Spleen (tissue), 11 donors: ENCODE results near the gene THSD7A. TPM values are rescaled to one million over a fixed set of nuclear protein-coding genes. Genes with fewer than 3 reads are reported as not detected.

Source experiments
- DNase-seq: peaks from one replicate; pipeline ENCODE4 v3.0.0-alpha.2; 2020
- H3K27ac ChIP-seq, 8 donors: fragments of 200-600 bp; sonication (generic) in 7 of 8; 1 replicate in 4 of 8; 2 replicates in 4 of 8; pipeline versions ENCODE4 v1.5.0 to v1.8.0; 2016 to 2021; ENCODE audit warnings: inconsistent platforms in 4 of 8, mild to moderate bottlenecking in 4 of 8, moderate library complexity in 1 of 8
- H3K27me3 ChIP-seq, 7 donors: fragments of 200-600 bp; sonication (generic) in 6 of 7; replicated peaks in 1 of 7; 1 replicate in 4 of 7; 2 replicates in 3 of 7; pipeline versions ENCODE4 v1.5.0 to v1.8.0; 2016 to 2021; ENCODE audit warnings: inconsistent platforms in 3 of 7, mild to moderate bottlenecking in 1 of 7
- H3K36me3 ChIP-seq, 6 donors: fragments of 200-600 bp; sonication (generic) in 5 of 6; 1 replicate in 4 of 6; 2 replicates in 2 of 6; pipeline versions ENCODE4 v1.5.0 to v1.8.0; 2016 to 2021; ENCODE audit warnings: inconsistent platforms in 2 of 6
- H3K4me1 ChIP-seq, 6 donors: fragments of 200-600 bp; sonication (generic) in 5 of 6; 1 replicate in 3 of 6; 2 replicates in 3 of 6; pipeline versions ENCODE4 v1.5.0 to v1.8.0; 2016 to 2021; ENCODE audit warnings: inconsistent platforms in 3 of 6
- H3K4me3 ChIP-seq, 8 donors: fragments of 200-600 bp; sonication (generic) in 7 of 8; 1 replicate in 4 of 8; 2 replicates in 4 of 8; pipeline versions ENCODE4 v1.5.0 to v1.8.0; 2016 to 2021; ENCODE audit warnings: inconsistent platforms in 4 of 8, mild to moderate bottlenecking in 4 of 8, moderate library complexity in 2 of 8
- H3K9me3 ChIP-seq, 8 donors: fragments of 200-600 bp; sonication (generic) in 7 of 8; 1 replicate in 4 of 8; 2 replicates in 4 of 8; pipeline versions ENCODE4 v1.5.0 to v1.8.0; 2016 to 2021; ENCODE audit warnings: inconsistent platforms in 4 of 8
- CTCF ChIP-seq, 11 experiments: fragments of 200-600 bp in 7 of 11; fragments of 450-650 bp in 4 of 11; sonication (generic) in 4 of 11; IDR thresholded peaks in 8 of 11; conservative IDR thresholded peaks in 3 of 11; 1 replicate in 7 of 11; 2 replicates in 4 of 11; pipeline versions ENCODE4 v1.4.0 to v1.8.0; 2016 to 2021; ENCODE audit warnings: antibody characterized with exemption in 11 of 11, inconsistent platforms in 4 of 11, mild to moderate bottlenecking in 1 of 11
- POLR2A ChIP-seq, 3 donors: fragments of 450-650 bp; IDR thresholded peaks; one replicate each; pipeline ENCODE4 v1.5.1; 2017; ENCODE audit warnings: antibody characterized with exemption in 3 of 3, mild to moderate bottlenecking in 1 of 3
- POLR2AphosphoS5 ChIP-seq, 3 donors: sonication (generic); formaldehyde crosslinking; IDR thresholded peaks; one replicate each; pipeline ENCODE4 v1.5.1; 2017; ENCODE audit warnings: antibody characterized with exemption in 3 of 3
- WGBS, 5 donors: extraction: QIAGEN DNeasy Blood & Tissue Kit in 3 of 5; methylation state at CpG; one replicate each; pipeline versions ENCODE4 v1.1.5 to v1.1.7; 2013 to 2018; 5-methylcytosine and 5-hydroxymethylcytosine counted together
- intact Hi-C: fragments of 100-400 bp; cut with DNase I; formaldehyde crosslinking; loops from one replicate; pipeline ENCODE4 v1.15.0; 2023; ENCODE audit warnings: low total_unique reads
- polyA plus RNA-seq, 3 donors: library from polyadenylated mRNA; stranded (reverse); fragments of 200-250 nt; gene quantifications; one replicate each; pipeline ENCODE4 v1.2.1, GENCODE V29; 2013
- total RNA-seq, 7 donors: library from RNA; depleted of rRNA in 3 of 7; stranded (reverse); fragments of >200 nt in 3 of 7; fragmentation: NEBNext Ultra II Directional in 4 of 7; extraction: Animal tissue kit (Norgen Biotek cat#: 25700) in 4 of 7; gene quantifications; one replicate each; pipeline versions ENCODE4 v1.1.0 to v1.2.1, GENCODE V29; 2016 to 2021
- donor health status: healthy with polysubstance abuse.
- donor health status: DM: no; HTN: no; CAD: no; lungs with moderate emphysema.
- donor health status: DM: no; HTN: no; CAD: no.
- donor health status: Bipolar disorder and iron deficiency.
- donor health status: healthy.
- donor health status: DM: no; HTN: no; CAD: no.
- donor health status: DM: yes; HTN: yes; CAD: no.

The THSD7A gene
- total and polyA plus RNA-seq, 10 donors, result 0.29 to 8.7 (median 4.2) TPM

GRCh38 chr7:11538751-11539299 lies 293.2 kb downstream of the THSD7A start:
- intact Hi-C loops, result no loop called here
- TF ChIP-seq CTCF (IDR thresholded peaks at IDR 0.05 in 8 of 11, conservative IDR thresholded peaks at IDR 0.05 in 3 of 11) (no peak), POLR2AphosphoS5 (IDR thresholded peaks at IDR 0.05) (no peak), POLR2A (IDR thresholded peaks at IDR 0.05) (no peak)
- DNase-seq, result no peak
- H3K27me3 ChIP-seq, result no peaks in the 10 kb centered on the region
- no peaks in the 10 kb centered on the region for H3K36me3 ChIP-seq
- H3K4me3 ChIP-seq, result no peak overlapping the region
- no peak overlapping the region for H3K27ac ChIP-seq
- 69 to 87% (median 71%) methylated on average over 1 of the region's 1 CpG for WGBS, 5 donors
- peaks cover 0 to 7% (median 0%) of the 10 kb centered on the region in 8 donors for H3K9me3 ChIP-seq
- peaks cover 0 to 14% (median 0%) of the 10 kb centered on the region in 6 donors for H3K4me1 ChIP-seq

- no peaks in the 10 kb centered on the region for H3K9me3 ChIP-seq
- intact Hi-C loops, result no loop called here
- 70 to 85% (median 78%) methylated on average over 3 of the region's 3 CpGs for WGBS, 5 donors
- no peaks in the 10 kb centered on the region for H3K27me3 ChIP-seq
- DNase-seq, result no peak
- H3K4me1 ChIP-seq, result no peaks in the 10 kb centered on the region
- no peak overlapping the region for H3K4me3 ChIP-seq
- no peak overlapping the region for H3K27ac ChIP-seq
- H3K36me3 ChIP-seq, result no peaks in the 10 kb centered on the region
- TF ChIP-seq POLR2AphosphoS5 (IDR thresholded peaks at IDR 0.05) (no peak), POLR2A (IDR thresholded peaks at IDR 0.05) (no peak), CTCF (IDR thresholded peaks at IDR 0.05 in 8 of 11, conservative IDR thresholded peaks at IDR 0.05 in 3 of 11) (no peak)
These were observed 298.7 kb downstream of the THSD7A start for GRCh38 chr7:11533229-11533820.

GRCh38 chr7:11529382-11529781 lies 302.6 kb downstream of the THSD7A start:
- TF ChIP-seq POLR2A (IDR thresholded peaks at IDR 0.05) (no peak), POLR2AphosphoS5 (IDR thresholded peaks at IDR 0.05) (no peak), CTCF (IDR thresholded peaks at IDR 0.05 in 8 of 11, conservative IDR thresholded peaks at IDR 0.05 in 3 of 11) (no peak)
- no peak for DNase-seq
- 47 to 81% (median 55%) methylated on average over 3 of the region's 3 CpGs for WGBS, 5 donors
- Histone ChIP-seq H3K9me3 (no peaks in the 10 kb centered on the region), H3K27ac (no peak overlapping the region), H3K27me3 (no peaks in the 10 kb centered on the region), H3K4me1 (no peaks in the 10 kb centered on the region), H3K36me3 (no peaks in the 10 kb centered on the region), H3K4me3 (no peak overlapping the region)
- intact Hi-C loops, result no loop called here

GRCh38 chr7:11527707-11528106 lies 304.3 kb downstream of the THSD7A start:
- WGBS, 5 donors, result 79 to 91% (median 83%) methylated on average over 2 of the region's 2 CpGs
- H3K4me1 ChIP-seq, result no peaks in the 10 kb centered on the region
- intact Hi-C loops, result no loop called here
- DNase-seq, result no peak
- no peaks in the 10 kb centered on the region for H3K36me3 ChIP-seq
- no peaks in the 10 kb centered on the region for H3K9me3 ChIP-seq
- H3K27me3 ChIP-seq, result no peaks in the 10 kb centered on the region
- TF ChIP-seq POLR2A (IDR thresholded peaks at IDR 0.05) (no peak), POLR2AphosphoS5 (IDR thresholded peaks at IDR 0.05) (no peak), CTCF (IDR thresholded peaks at IDR 0.05 in 8 of 11, conservative IDR thresholded peaks at IDR 0.05 in 3 of 11) (no peak)
- H3K4me3 ChIP-seq, result no peak overlapping the region
- H3K27ac ChIP-seq, result no peak overlapping the region
